ENCODE data around the gene KRTAP10-2. TPM values are rescaled to one million over a fixed set of nuclear protein-coding genes. Genes with fewer than 3 reads are reported as not detected.

Gene KRTAP10-2
- total RNA-seq, 1 experiment from 2014 or later, result not detected

- TF ChIP-seq REST (IDR thresholded peaks at IDR 0.05; ENCODE audit: low read depth), result no peak
- TF ChIP-seq MAX (IDR thresholded peaks at IDR 0.05), result no peak
- no peak for TF ChIP-seq YY1 (IDR thresholded peaks at IDR 0.05; ENCODE audit: extremely low read depth, insufficient replicate concordance, low read depth, low read length)
- TF ChIP-seq ZFX (IDR thresholded peaks at IDR 0.05), result no peak
- TF ChIP-seq ATF3 (IDR thresholded peaks at IDR 0.05), result no peak
- TF ChIP-seq CEBPB (IDR thresholded peaks at IDR 0.05; ENCODE audit: low read depth), result no peak
- no peak for TF ChIP-seq TCF7L2 (IDR thresholded peaks at IDR 0.05; ENCODE audit: borderline replicate concordance, extremely low read depth, insufficient read depth, insufficient read length)
Measured at GRCh38 chr21:44529011-44529421, 22.3 kb downstream of the KRTAP10-2 start (continued).

- ChIA-PET RAD21 (ENCODE audit: low non-redundant PET in 1 of 2, low total read pairs in 2 of 2, uncharacterized antibody in 2 of 2, unreplicated experiment in 2 of 2) (no interaction called here), CTCF (no interaction called here), POLR2A (no interaction called here)
- Histone ChIP-seq H3K9me2 (ENCODE audit: insufficient read depth) (no peaks in the 10 kb centered on the region), H3K9ac (ENCODE audit: low read length) (no peak overlapping the region), H3K27ac (ENCODE audit: low read depth, low read length) (no peak overlapping the region), H3K4me3 (replicated peaks in 1 of 2; ENCODE audit: low read depth in 1 of 2, low read length in 2 of 2) (no peak overlapping the region), H3K4me1 (ENCODE audit: control insufficient read depth in 1 of 2, insufficient read depth in 2 of 2, low read length in 2 of 2) (no peaks in the 10 kb centered on the region), H3K4me2 (ENCODE audit: low read length) (no peak overlapping the region), H4K20me1 (ENCODE audit: insufficient read depth) (no peaks in the 10 kb centered on the region), H3K9me3 (ENCODE audit: control insufficient read depth in 1 of 2, insufficient read depth in 1 of 2, low read depth in 1 of 2, low read length in 2 of 2) (peaks cover 4 to 10% of the 10 kb centered on the region in 2 experiments; a peak in 1 of 4 replicates), H3K27me3 (ENCODE audit: insufficient read depth, low read length) (no peaks in the 10 kb centered on the region), H2AFZ (ENCODE audit: low read depth, low read length, poor library complexity, severe bottlenecking) (no peak overlapping the region), H3K36me3 (ENCODE audit: control insufficient read depth in 1 of 2, insufficient read depth in 2 of 2, low read length in 2 of 2) (no peaks in the 10 kb centered on the region), H3K79me2 (ENCODE audit: insufficient read depth, low read length) (no peaks in the 10 kb centered on the region)
- intact Hi-C loops (cut with micrococcal nuclease), result no loop called here
- TF ChIP-seq ATF3 (IDR thresholded peaks at IDR 0.05), result no peak
- no peak for TF ChIP-seq ZNF274 (IDR thresholded peaks at IDR 0.05; ENCODE audit: low read depth, low read length)
- ATAC-seq, result no peak
- DNase-seq (ENCODE audit: low read depth, low spot score), result no peak
- BruUV-seq (replicated peaks), result no TSS peak
Measured at GRCh38 chr21:44528634-44528995, 22.7 kb downstream of the KRTAP10-2 start.

Data from HCT116 (cell line).